ENCODE results near the gene SLC5A2.
"Not testable (repeated sequence)": the region's sequence is repeated elsewhere in the genome, so short reads cannot be mapped to it uniquely, and the experiment has no call there.

SLC5A2 gene

GRCh38 chr16:31528523-31529107 is 45.7 kb downstream of the SLC5A2 start:
- Mint-ChIP-seq H3K9me3 (no peaks in the 10 kb centered on the region), H3K27ac (no peak overlapping the region), H3K27me3 (peaks cover 27% of the 10 kb centered on the region), H3K4me1 (ENCODE audit: low read depth) (no peaks in the 10 kb centered on the region), H3K4me3 (no peak overlapping the region), H3K36me3 (ENCODE audit: low read depth) (no peaks in the 10 kb centered on the region)
- intact Hi-C loops (cut with micrococcal nuclease): no loop called here

GRCh38 chr16:31529108-31529936 is 46.4 kb downstream of the SLC5A2 start:
- no peaks in the 10 kb centered on the region for H3K9me3 Mint-ChIP-seq
- H3K27ac Mint-ChIP-seq: no peak overlapping the region
- H3K27me3 Mint-ChIP-seq: peaks cover 27% of the 10 kb centered on the region
- no peaks in the 10 kb centered on the region for H3K36me3 Mint-ChIP-seq (ENCODE audit: low read depth)
- intact Hi-C loops (cut with micrococcal nuclease): no loop called here
- no peaks in the 10 kb centered on the region for H3K4me1 Mint-ChIP-seq (ENCODE audit: low read depth)
- H3K4me3 Mint-ChIP-seq: no peak overlapping the region

GRCh38 chr16:31529937-31530312 is 47.0 kb downstream of the SLC5A2 start:
- Mint-ChIP-seq H3K4me3 (no peak overlapping the region), H3K27ac (no peak overlapping the region), H3K9me3 (no peaks in the 10 kb centered on the region), H3K36me3 (ENCODE audit: low read depth) (no peaks in the 10 kb centered on the region), H3K4me1 (ENCODE audit: low read depth) (no peaks in the 10 kb centered on the region), H3K27me3 (peaks cover 30% of the 10 kb centered on the region)
- intact Hi-C loops (cut with micrococcal nuclease): no loop called here

- Mint-ChIP-seq H3K4me1 (ENCODE audit: low read depth) (no peaks in the 10 kb centered on the region), H3K9me3 (no peaks in the 10 kb centered on the region), H3K4me3 (no peak overlapping the region), H3K27ac (no peak overlapping the region), H3K36me3 (ENCODE audit: low read depth) (no peaks in the 10 kb centered on the region), H3K27me3 (peaks cover 33% of the 10 kb centered on the region)
- intact Hi-C loops (cut with micrococcal nuclease): no loop called here
These were observed 47.5 kb downstream of the SLC5A2 start for GRCh38 chr16:31530405-31530804.

GRCh38 chr16:31531096-31531495 is 48.2 kb downstream of the SLC5A2 start:
- Mint-ChIP-seq H3K9me3 (no peaks in the 10 kb centered on the region), H3K4me3 (no peak overlapping the region), H3K36me3 (ENCODE audit: low read depth) (no peaks in the 10 kb centered on the region), H3K27ac (no peak overlapping the region), H3K4me1 (ENCODE audit: low read depth) (no peaks in the 10 kb centered on the region), H3K27me3 (peaks cover 38% of the 10 kb centered on the region)
- intact Hi-C loops (cut with micrococcal nuclease): no loop called here

- no peak overlapping the region for H3K4me3 Mint-ChIP-seq
- intact Hi-C loops (cut with micrococcal nuclease): no loop called here
- no peak overlapping the region for H3K27ac Mint-ChIP-seq
- H3K36me3 Mint-ChIP-seq (ENCODE audit: low read depth): no peaks in the 10 kb centered on the region
- no peaks in the 10 kb centered on the region for H3K9me3 Mint-ChIP-seq
- H3K4me1 Mint-ChIP-seq (ENCODE audit: low read depth): no peaks in the 10 kb centered on the region
- peaks cover 45% of the 10 kb centered on the region for H3K27me3 Mint-ChIP-seq
These were observed 49.2 kb downstream of the SLC5A2 start for GRCh38 chr16:31532120-31532519.

- Mint-ChIP-seq H3K4me1 (ENCODE audit: low read depth) (peaks cover 5% of the 10 kb centered on the region), H3K9me3 (no peaks in the 10 kb centered on the region), H3K27me3 (peaks cover 49% of the 10 kb centered on the region), H3K36me3 (ENCODE audit: low read depth) (no peaks in the 10 kb centered on the region), H3K4me3 (no peak overlapping the region), H3K27ac (no peak overlapping the region)
- intact Hi-C loops (cut with micrococcal nuclease): no loop called here
These were observed 50.0 kb downstream of the SLC5A2 start for GRCh38 chr16:31532896-31533295.

GRCh38 chr16:31535737-31536136 is 52.8 kb downstream of the SLC5A2 start:
- peaks cover 51% of the 10 kb centered on the region for H3K27me3 Mint-ChIP-seq
- no peak overlapping the region for H3K4me3 Mint-ChIP-seq
- peaks cover 5% of the 10 kb centered on the region for H3K4me1 Mint-ChIP-seq (ENCODE audit: low read depth)
- H3K27ac Mint-ChIP-seq: no peak overlapping the region
- H3K9me3 Mint-ChIP-seq: peaks cover 23% of the 10 kb centered on the region
- intact Hi-C loops (cut with micrococcal nuclease): no loop called here
- H3K36me3 Mint-ChIP-seq (ENCODE audit: low read depth): no peaks in the 10 kb centered on the region

- Mint-ChIP-seq H3K27ac (no peak overlapping the region), H3K4me3 (peak overlapping the region; percentile 75), H3K27me3 (peaks cover 52% of the 10 kb centered on the region), H3K36me3 (ENCODE audit: low read depth) (no peaks in the 10 kb centered on the region), H3K9me3 (peaks cover 28% of the 10 kb centered on the region), H3K4me1 (ENCODE audit: low read depth) (peaks cover 5% of the 10 kb centered on the region)
- intact Hi-C loops (cut with micrococcal nuclease): no loop called here
These were observed 54.0 kb downstream of the SLC5A2 start for GRCh38 chr16:31536804-31537361.

GRCh38 chr16:31537362-31538242 is 54.7 kb downstream of the SLC5A2 start:
- Mint-ChIP-seq H3K9me3 (peaks cover 35% of the 10 kb centered on the region), H3K4me3 (peak overlapping the region; percentile 75), H3K27ac (no peak overlapping the region), H3K36me3 (ENCODE audit: low read depth) (no peaks in the 10 kb centered on the region), H3K4me1 (ENCODE audit: low read depth) (peaks cover 5% of the 10 kb centered on the region), H3K27me3 (peaks cover 52% of the 10 kb centered on the region)
- intact Hi-C loops (cut with micrococcal nuclease): no loop called here

GRCh38 chr16:31538243-31538598 is 55.3 kb downstream of the SLC5A2 start:
- intact Hi-C loops (cut with micrococcal nuclease); H3K4me1 Mint-ChIP-seq (ENCODE audit: low read depth); H3K27ac Mint-ChIP-seq; H3K4me3 Mint-ChIP-seq; H3K36me3 Mint-ChIP-seq (ENCODE audit: low read depth): not testable (repeated sequence)
- H3K27me3 Mint-ChIP-seq: peaks cover 52% of the 10 kb centered on the region
- peaks cover 41% of the 10 kb centered on the region for H3K9me3 Mint-ChIP-seq

GRCh38 chr16:31539762-31540161 is 56.8 kb downstream of the SLC5A2 start:
- H3K4me3 Mint-ChIP-seq; H3K4me1 Mint-ChIP-seq (ENCODE audit: low read depth); H3K36me3 Mint-ChIP-seq (ENCODE audit: low read depth); H3K27ac Mint-ChIP-seq; intact Hi-C loops (cut with micrococcal nuclease): not testable (repeated sequence)
- peaks cover 52% of the 10 kb centered on the region for H3K9me3 Mint-ChIP-seq
- peaks cover 49% of the 10 kb centered on the region for H3K27me3 Mint-ChIP-seq

All from dendritic cell treated with granulocyte-macrophage colony-stimulating factor and Interleukin-4, amounts not matched to agents 40 ng/mL and 50 ng/mL, for 4 days (primary cell).